ENCODE measurements around the gene SEMA3A. TPM values are rescaled to one million over a fixed set of nuclear protein-coding genes. Genes with fewer than 3 reads are reported as not detected.
"Not testable (repeated sequence)": the region's sequence is repeated elsewhere in the genome, so short reads cannot be mapped to it uniquely, and the experiment has no call there.

The SEMA3A gene
- total RNA-seq (10 to 100 TPM in 1 of 2 donors, 1 to 10 TPM in 1; 6.1 to 12.3 TPM), polyA plus RNA-seq (ENCODE audit: insufficient read length in 6 of 6) (10 to 100 TPM; 14.3 to 32.5 (median 29.3) TPM)
- long read RNA-seq, donor 1, full-length matches to known transcripts, result 3 of 13 reads
- long read RNA-seq, donor 1, partial matches to known transcripts, result 10 of 13 reads
- long read RNA-seq, donor 1, other reads (novel, unspliced or antisense), result 0 of 13 reads
- long read RNA-seq, donor 2, full-length matches to known transcripts, result 3 of 10 reads
- long read RNA-seq, donor 2, partial matches to known transcripts, result 7 of 10 reads
- long read RNA-seq, donor 2, other reads (novel, unspliced or antisense), result 0 of 10 reads
- long read RNA-seq, donor 3, full-length matches to known transcripts, result 2 of 2 reads
- long read RNA-seq, donor 3, partial matches to known transcripts, result 0 of 2 reads
- long read RNA-seq, donor 3, other reads (novel, unspliced or antisense), result 0 of 2 reads
- long read RNA-seq, donor 4, result 0 reads
- long read RNA-seq, donor 5, full-length matches to known transcripts, result 1 of 8 reads
- long read RNA-seq, donor 5, partial matches to known transcripts, result 7 of 8 reads
- long read RNA-seq, donor 5, other reads (novel, unspliced or antisense), result 0 of 8 reads
- long read RNA-seq, donor 6, full-length matches to known transcripts, result 1 of 7 reads
- long read RNA-seq, donor 6, partial matches to known transcripts, result 6 of 7 reads
- long read RNA-seq, donor 6, other reads (novel, unspliced or antisense), result 0 of 7 reads
- long read RNA-seq, donor 7, full-length matches to known transcripts, result 6 of 6 reads
- long read RNA-seq, donor 7, partial matches to known transcripts, result 0 of 6 reads
- long read RNA-seq, donor 7, other reads (novel, unspliced or antisense), result 0 of 6 reads
- long read RNA-seq, donor 8, full-length matches to known transcripts, result 3 of 14 reads
- long read RNA-seq, donor 8, partial matches to known transcripts, result 11 of 14 reads
- long read RNA-seq, donor 8, other reads (novel, unspliced or antisense), result 0 of 14 reads
- long read RNA-seq, donor 9, result 0 reads
- long read RNA-seq, donor 10, result 0 reads
- long read RNA-seq, donor 11, full-length matches to known transcripts, result 1 of 6 reads
- long read RNA-seq, donor 11, partial matches to known transcripts, result 5 of 6 reads
- long read RNA-seq, donor 11, other reads (novel, unspliced or antisense), result 0 of 6 reads
- long read RNA-seq, donor 12, full-length matches to known transcripts, result 2 of 19 reads
- long read RNA-seq, donor 12, partial matches to known transcripts, result 17 of 19 reads
- long read RNA-seq, donor 12, other reads (novel, unspliced or antisense), result 0 of 19 reads

- Histone ChIP-seq H3K9me3 (no peaks in the 10 kb centered on the region), H3K27me3 (no peaks in the 10 kb centered on the region), H3K4me3 (peak within 1 kb of the TSS; percentile 27 to 35), H3K4me1 (peaks cover 0 to 11% of the 10 kb centered on the region in 2 donors), H3K27ac (no peak within 1 kb of the TSS), H3K36me3 (no peaks in the 10 kb centered on the region)
- intact Hi-C loops (cut with DNase I), result no loop called here
- peak; percentile 84 for ATAC-seq
- TF ChIP-seq CTCF (IDR thresholded peaks at IDR 0.05), result no peak
- DNase-seq, result peak in 3 of 4 donors; percentile 34 to 77 (median 74)
These were observed at the start of gene SEMA3A for GRCh38 chr7:84194484-84195271. Gene SEMA3A, minus strand, starts transcription at chr7:84194789. Its CDS starts 203 bp downstream, at chr7:84194586.

DNA sequence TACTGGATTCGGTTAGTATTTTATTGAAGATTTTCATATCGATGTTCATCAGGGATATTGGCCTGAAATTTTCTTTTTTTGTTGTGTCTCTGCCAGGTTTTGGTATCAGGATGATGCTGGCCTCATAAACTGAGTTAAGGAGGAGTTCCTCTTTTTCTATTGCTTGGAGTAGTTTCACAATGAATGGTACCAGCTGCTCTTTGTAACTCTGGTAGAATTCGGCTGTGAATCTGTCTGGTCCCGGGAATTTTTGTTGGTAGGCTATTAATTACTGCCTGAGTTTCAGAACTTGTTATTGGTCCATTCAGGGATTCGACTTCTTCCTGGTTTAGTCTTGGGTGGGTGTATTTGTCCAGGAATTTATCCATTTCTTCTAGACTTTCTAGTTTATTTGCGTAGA lies 48.4 kb upstream of the SEMA3A start:
- H3K4me3 ChIP-seq; H3K27ac ChIP-seq; intact Hi-C loops (cut with DNase I); H3K36me3 ChIP-seq; H3K4me1 ChIP-seq; H3K27me3 ChIP-seq; DNase-seq; ATAC-seq: not testable (repeated sequence)
- peaks cover 0 to 24% of the 10 kb centered on the region in 2 donors for H3K9me3 ChIP-seq

DNA sequence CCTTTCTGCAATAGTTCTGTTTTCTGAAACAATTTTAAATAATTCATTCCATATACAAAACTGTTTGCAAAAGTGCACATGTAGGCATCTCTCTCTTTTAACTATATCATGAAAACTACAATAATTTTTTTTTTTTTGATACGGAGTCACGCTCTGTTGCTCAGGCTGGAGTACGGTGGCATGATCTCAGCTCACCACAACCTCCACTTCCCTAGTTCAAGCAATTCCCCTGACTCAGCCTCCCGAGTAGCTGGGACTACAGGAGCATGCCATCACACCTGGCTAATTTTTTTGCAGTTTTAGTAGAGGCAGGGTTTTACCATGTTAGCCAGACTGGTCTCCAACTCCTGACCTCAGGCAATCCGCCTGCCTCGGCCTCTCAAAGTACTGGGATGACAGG lies 44.0 kb upstream of the SEMA3A start:
- H3K4me3 ChIP-seq, result no peak overlapping the region
- H3K4me1 ChIP-seq, result peaks cover 0 to 12% of the 10 kb centered on the region in 2 donors
- ATAC-seq, result no peak
- no peaks in the 10 kb centered on the region for H3K27me3 ChIP-seq
- H3K9me3 ChIP-seq, result peaks cover 0 to 10% of the 10 kb centered on the region in 2 donors
- no peaks in the 10 kb centered on the region for H3K36me3 ChIP-seq
- DNase-seq, result no peak
- intact Hi-C loops (cut with DNase I), result no loop called here
- no peak overlapping the region for H3K27ac ChIP-seq
- TF ChIP-seq CTCF (IDR thresholded peaks at IDR 0.05), result no peak

DNA sequence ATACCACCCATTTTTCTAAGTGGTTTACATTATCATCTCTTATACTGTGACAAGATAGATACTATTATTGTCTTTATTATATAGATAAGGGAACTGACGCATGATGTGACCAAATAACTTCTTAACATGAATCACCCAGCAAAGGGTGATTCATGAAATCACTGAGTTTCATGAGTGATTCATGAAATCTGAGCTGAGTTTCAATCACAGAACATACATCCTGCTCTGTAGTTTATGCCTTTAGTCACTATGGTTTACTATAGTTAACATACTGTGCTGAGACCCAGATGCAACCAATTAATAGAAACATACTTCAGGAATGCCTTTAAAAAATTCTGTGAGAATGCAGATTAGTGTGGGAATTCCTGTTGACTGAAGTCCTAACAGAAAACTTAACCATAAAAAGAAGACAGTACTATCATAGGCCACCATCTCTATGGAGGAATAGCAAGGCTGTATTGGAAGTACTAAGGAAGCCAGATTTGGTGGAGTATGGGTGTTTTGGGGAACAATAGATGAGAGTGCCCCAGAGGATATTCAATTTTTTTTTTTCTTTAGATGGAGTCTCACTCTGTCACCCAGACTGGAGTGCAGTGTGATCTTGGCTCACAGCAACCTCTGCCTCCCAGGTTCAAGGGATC lies 43.1 kb upstream of the SEMA3A start:
- H3K27ac ChIP-seq, result no peak overlapping the region
- TF ChIP-seq CTCF (IDR thresholded peaks at IDR 0.05), result no peak
- ATAC-seq, result peak; percentile 39

More for the DNA sequence above, 43.1 kb upstream of the SEMA3A start:
- H3K4me1 ChIP-seq, result peaks cover 0 to 12% of the 10 kb centered on the region in 2 donors
- H3K4me3 ChIP-seq, result no peak overlapping the region
- H3K27me3 ChIP-seq, result no peaks in the 10 kb centered on the region
- H3K9me3 ChIP-seq, result peaks cover 0 to 10% of the 10 kb centered on the region in 2 donors
- H3K36me3 ChIP-seq, result no peaks in the 10 kb centered on the region
- no peak for DNase-seq
- intact Hi-C loops (cut with DNase I), result no loop called here
